Measurements from ENCODE around the gene OR51B2. TPM values are rescaled to one million over a fixed set of nuclear protein-coding genes. Genes with fewer than 3 reads are reported as not detected.
"Not testable (repeated sequence)": the region's sequence is repeated elsewhere in the genome, so short reads cannot be mapped to it uniquely, and the experiment has no call there.

The OR51B2 gene, protein sequence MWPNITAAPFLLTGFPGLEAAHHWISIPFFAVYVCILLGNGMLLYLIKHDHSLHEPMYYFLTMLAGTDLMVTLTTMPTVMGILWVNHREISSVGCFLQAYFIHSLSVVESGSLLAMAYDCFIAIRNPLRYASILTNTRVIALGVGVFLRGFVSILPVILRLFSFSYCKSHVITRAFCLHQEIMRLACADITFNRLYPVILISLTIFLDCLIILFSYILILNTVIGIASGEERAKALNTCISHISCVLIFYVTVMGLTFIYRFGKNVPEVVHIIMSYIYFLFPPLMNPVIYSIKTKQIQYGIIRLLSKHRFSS
- not detected in 2 replicates for total RNA-seq

DNA sequence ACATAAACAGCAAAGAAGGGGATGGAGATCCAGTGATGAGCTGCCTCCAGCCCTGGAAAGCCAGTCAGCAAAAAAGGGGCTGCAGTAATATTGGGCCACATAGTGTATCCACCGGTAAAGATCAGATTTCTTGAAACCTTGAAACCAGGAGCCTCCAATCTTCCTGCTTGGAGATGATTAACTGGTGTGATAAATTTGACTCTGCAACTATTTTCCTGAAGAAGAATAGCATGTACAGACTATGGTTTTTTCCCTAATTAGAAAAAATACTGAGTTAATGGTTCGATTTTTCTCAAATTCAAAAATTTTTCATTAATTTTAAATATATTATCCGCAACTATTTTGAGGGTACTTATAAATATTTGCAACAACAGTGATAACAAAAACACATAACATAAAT lies at the start of gene OR51B2:
TSS of gene OR51B2 (minus strand) at position 101 of the 400 bp plus-strand sequence. CDS start at position 101, 0 bp downstream.
- Histone ChIP-seq H3K4me3 (ENCODE audit: low read depth, low read length) (no peak within 1 kb of the TSS), H3K27me3 (ENCODE audit: control insufficient read depth, insufficient read depth, low read length) (no peaks in the 10 kb centered on the region), H3K36me3 (ENCODE audit: control insufficient read depth, insufficient read depth, low read length) (no peaks in the 10 kb centered on the region)
- no peak for DNase-seq (ENCODE audit: low read depth)
- TF ChIP-seq, protein P1, sequence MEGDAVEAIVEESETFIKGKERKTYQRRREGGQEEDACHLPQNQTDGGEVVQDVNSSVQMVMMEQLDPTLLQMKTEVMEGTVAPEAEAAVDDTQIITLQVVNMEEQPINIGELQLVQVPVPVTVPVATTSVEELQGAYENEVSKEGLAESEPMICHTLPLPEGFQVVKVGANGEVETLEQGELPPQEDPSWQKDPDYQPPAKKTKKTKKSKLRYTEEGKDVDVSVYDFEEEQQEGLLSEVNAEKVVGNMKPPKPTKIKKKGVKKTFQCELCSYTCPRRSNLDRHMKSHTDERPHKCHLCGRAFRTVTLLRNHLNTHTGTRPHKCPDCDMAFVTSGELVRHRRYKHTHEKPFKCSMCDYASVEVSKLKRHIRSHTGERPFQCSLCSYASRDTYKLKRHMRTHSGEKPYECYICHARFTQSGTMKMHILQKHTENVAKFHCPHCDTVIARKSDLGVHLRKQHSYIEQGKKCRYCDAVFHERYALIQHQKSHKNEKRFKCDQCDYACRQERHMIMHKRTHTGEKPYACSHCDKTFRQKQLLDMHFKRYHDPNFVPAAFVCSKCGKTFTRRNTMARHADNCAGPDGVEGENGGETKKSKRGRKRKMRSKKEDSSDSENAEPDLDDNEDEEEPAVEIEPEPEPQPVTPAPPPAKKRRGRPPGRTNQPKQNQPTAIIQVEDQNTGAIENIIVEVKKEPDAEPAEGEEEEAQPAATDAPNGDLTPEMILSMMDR (IDR thresholded peaks at IDR 0.05; ENCODE audit: insufficient read depth, low read length, poor library complexity, severe bottlenecking): no peak

DNA sequence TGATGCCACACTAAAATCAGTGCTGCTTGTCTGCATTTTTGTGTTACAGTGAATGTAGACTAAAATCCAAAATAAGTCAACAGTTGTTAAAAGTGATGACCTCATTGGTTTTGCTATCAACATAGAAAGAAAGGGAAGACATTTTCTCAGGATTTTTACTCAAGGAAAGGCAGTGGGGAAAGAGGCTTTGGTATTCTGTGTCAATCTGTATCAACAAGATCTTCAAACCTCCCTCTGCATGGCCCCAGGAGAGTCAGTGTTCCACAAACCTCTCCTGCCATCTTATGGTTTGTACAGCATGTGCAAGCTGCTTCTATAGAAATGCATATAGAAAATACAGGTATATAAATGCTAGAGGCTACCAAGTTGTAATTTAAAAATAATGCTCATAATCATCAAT lies 45.7 kb upstream of the OR51B2 start:
- Histone ChIP-seq H3K4me3 (ENCODE audit: low read depth, low read length) (no peak overlapping the region), H3K27me3 (ENCODE audit: control insufficient read depth, insufficient read depth, low read length) (no peaks in the 10 kb centered on the region), H3K36me3 (ENCODE audit: control insufficient read depth, insufficient read depth, low read length) (no peaks in the 10 kb centered on the region)
- TF ChIP-seq, protein P1 (IDR thresholded peaks at IDR 0.05; ENCODE audit: insufficient read depth, low read length, poor library complexity, severe bottlenecking): peak; percentile 14
- DNase-seq (ENCODE audit: low read depth): no peak

DNA sequence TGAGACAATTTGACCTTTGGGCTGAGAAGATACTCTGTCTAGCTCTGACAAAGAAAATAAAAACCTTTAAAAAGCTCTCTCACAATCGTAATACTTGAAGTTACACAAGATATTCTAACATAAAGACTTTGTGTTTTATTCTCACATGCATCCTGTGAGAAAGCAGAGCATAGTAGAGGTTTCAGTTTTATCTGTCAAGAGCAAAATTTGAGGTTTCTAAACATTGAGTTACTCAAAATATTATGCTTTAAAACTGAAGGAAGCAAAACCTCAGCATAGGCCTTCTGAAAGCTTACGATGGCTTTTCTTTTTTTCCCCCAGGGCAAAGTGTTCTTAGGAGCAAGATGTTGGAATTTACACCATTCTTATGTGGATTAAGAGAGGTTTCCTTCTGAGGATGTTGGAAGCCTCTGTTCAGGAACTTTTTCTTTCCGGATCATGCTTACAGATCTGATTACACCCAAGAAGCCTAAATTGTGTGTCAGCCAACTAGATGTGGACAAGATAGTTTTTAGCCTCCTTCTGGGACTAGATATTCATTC lies 44.5 kb upstream of the OR51B2 start:
- no peak for DNase-seq (ENCODE audit: low read depth)
- no peaks in the 10 kb centered on the region for H3K36me3 ChIP-seq (ENCODE audit: control insufficient read depth, insufficient read depth, low read length)
- TF ChIP-seq, protein P1 (IDR thresholded peaks at IDR 0.05; ENCODE audit: insufficient read depth, low read length, poor library complexity, severe bottlenecking): no peak
- no peak overlapping the region for H3K4me3 ChIP-seq (ENCODE audit: low read depth, low read length)
- no peaks in the 10 kb centered on the region for H3K27me3 ChIP-seq (ENCODE audit: control insufficient read depth, insufficient read depth, low read length)

DNA sequence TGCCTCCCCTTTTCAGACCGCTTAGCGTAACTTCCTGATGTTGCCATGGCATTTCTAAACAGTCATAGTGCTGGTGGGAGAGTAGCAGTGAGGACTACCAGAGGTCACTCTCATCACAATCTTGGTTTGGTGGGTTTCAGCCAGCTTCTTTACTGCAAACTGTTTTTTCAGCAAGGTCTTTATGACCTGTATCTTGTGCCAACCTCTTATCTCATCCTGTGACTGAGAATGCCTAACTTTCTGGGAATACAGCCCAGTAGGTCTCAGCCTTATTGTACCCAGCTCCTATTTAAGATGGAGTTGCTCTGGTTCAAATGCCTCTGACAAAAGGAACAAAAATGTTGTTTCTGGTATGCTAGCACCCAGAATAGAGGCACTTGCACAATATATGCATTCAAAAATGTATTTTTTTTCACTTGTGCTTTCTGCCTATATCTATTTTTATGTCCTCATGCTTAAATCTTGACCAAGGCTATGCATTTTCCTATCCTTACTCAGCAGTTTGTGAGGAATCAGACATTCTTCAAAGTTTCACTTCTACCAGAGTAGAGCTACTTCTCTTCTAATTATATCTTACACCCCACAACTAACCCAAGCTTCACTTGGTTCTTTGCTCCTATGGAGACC lies 43.5 kb upstream of the OR51B2 start:
- TF ChIP-seq, protein P1 (IDR thresholded peaks at IDR 0.05; ENCODE audit: insufficient read depth, low read length, poor library complexity, severe bottlenecking): no peak
- no peaks in the 10 kb centered on the region for H3K36me3 ChIP-seq (ENCODE audit: control insufficient read depth, insufficient read depth, low read length)
- DNase-seq (ENCODE audit: low read depth): no peak
- H3K27me3 ChIP-seq (ENCODE audit: control insufficient read depth, insufficient read depth, low read length): no peaks in the 10 kb centered on the region
- H3K4me3 ChIP-seq (ENCODE audit: low read depth, low read length): no peak overlapping the region

DNA sequence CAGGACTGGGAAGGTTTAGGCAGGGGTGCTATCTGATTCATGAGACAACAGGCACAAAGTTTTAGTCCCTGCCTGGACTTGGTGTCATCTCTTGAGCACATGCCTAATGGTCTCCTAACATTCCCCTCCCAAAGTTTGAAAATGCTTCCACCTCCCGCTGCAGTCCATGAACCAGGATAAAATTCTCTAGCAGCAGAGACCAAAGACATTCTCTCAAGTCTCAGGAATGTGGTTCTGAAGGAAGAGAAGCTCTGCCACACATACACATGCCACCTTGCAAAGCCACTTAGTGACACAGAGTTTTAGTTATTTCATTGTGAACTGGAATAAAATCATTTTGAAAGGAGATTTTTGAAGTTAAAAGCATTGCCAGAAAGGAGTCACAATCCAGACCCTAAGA lies 42.8 kb upstream of the OR51B2 start:
- no peaks in the 10 kb centered on the region for H3K27me3 ChIP-seq (ENCODE audit: control insufficient read depth, insufficient read depth, low read length)
- TF ChIP-seq, protein P1 (IDR thresholded peaks at IDR 0.05; ENCODE audit: insufficient read depth, low read length, poor library complexity, severe bottlenecking): no peak
- H3K4me3 ChIP-seq (ENCODE audit: low read depth, low read length): no peak overlapping the region
- no peak for DNase-seq (ENCODE audit: low read depth)
- H3K36me3 ChIP-seq (ENCODE audit: control insufficient read depth, insufficient read depth, low read length): no peaks in the 10 kb centered on the region

DNA sequence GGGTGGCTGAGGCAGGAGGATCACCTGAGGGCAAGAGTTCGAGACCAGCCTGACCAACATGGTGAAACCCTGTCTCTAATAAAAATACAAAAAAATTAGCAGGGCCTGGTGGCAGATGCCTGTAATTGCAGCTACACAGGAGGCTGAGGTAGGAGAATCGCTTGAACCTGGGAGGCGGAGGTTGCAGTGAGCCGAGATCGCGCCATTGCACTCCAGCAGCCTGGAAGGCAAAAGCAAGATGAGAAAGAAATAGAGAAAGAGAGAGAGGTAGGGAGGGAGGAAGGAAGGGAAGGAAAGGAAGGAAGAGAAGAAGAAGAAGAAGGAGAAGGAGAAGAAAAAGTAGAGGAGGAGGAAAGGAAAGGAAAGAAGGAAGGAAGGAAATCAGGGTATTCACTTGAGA lies 42.3 kb upstream of the OR51B2 start:
- not testable (repeated sequence) for H3K36me3 ChIP-seq (ENCODE audit: control insufficient read depth, insufficient read depth, low read length); H3K4me3 ChIP-seq (ENCODE audit: low read depth, low read length); DNase-seq (ENCODE audit: low read depth); H3K27me3 ChIP-seq (ENCODE audit: control insufficient read depth, insufficient read depth, low read length)

Measured in kidney epithelial cell (primary cell).